ENCODE data around the gene SWI5.
A peak's percentile ranks its signal among the peaks of the same experiment; 100 is the strongest.

Gene SWI5

GRCh38 chr9:128254362-128254761 is 21.7 kb upstream of the SWI5 start:
- Histone ChIP-seq H3K36me3 (ENCODE audit: insufficient read depth, low read length) (peaks cover 17% of the 10 kb centered on the region; the same call in 1 of the 2 replicates), H3K27ac (ENCODE audit: low read depth, low read length, poor library complexity, severe bottlenecking) (no peak overlapping the region), H3K9ac (ENCODE audit: low read length) (no peak overlapping the region), H3K4me3 (ENCODE audit: low read depth, low read length, poor library complexity, severe bottlenecking) (no peak overlapping the region), H3K4me1 (ENCODE audit: insufficient read depth, low read length, severe bottlenecking) (peaks cover 25% of the 10 kb centered on the region), H3K9me2 (ENCODE audit: low read depth, low read length) (no peaks in the 10 kb centered on the region), H3K4me2 (ENCODE audit: low read length) (no peak overlapping the region), H3K79me2 (ENCODE audit: insufficient read depth, low read length) (no peaks in the 10 kb centered on the region), H3F3A (ENCODE audit: insufficient read depth, low read length) (no peaks in the 10 kb centered on the region), H2AFZ (ENCODE audit: low read length) (no peak overlapping the region), H3K9me3 (ENCODE audit: low read length) (no peaks in the 10 kb centered on the region), H4K20me1 (ENCODE audit: insufficient read depth, low read length) (no peaks in the 10 kb centered on the region), H3K27me3 (ENCODE audit: insufficient read depth, low read length) (peaks cover 19% of the 10 kb centered on the region)
- no peak for TF ChIP-seq CTCF (IDR thresholded peaks at IDR 0.05; ENCODE audit: low read length)
- TF ChIP-seq EZH2 (IDR thresholded peaks at IDR 0.05; ENCODE audit: borderline replicate concordance, low read length) = no peak

DNA sequence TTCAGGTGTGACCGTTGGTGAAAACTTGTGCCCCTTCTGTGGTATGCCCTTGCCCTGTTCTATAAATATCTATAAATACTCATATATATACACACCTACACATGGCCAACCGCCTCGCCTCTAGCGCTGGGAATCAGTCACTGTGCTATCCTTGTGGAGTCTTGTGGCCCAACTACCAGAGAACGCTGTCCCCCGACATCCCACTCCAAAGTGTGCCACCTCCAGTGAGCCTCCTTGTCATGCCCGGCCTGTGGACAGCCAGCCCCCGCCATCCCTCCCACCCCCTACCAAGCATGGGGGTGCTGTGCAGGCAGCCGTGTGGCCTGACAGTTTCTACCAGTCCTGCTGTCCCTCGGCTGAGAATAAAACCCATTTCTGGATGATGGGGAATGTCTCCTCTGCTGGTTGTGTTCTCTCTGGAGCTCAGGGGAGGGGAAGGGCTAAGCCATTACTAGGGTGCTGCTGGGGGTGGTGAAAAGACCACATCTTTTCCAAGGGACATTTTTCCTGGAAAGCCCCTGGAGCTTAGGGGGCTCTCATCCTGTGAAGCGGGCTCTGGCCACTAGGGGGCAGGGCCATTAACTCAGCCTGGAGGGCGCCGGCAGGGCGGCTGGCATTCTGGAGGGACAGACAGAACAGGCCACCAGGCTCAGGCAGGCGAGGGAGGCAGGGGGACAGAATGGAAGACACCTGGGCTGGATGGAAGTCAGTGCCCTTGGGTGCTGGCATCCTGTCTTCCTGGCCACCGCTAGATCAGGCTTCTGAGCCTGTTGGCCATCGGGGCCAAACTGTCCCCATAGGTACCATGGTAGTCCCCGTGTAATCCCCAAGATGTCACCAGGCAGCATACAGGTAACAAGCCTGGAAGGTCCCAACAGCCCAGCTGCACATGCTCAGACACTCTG is 21.0 kb upstream of the SWI5 start:
- Histone ChIP-seq H3K36me3 (ENCODE audit: insufficient read depth, low read length) (peaks cover 17% of the 10 kb centered on the region; the same call in 1 of the 2 replicates), H3K27ac (ENCODE audit: low read depth, low read length, poor library complexity, severe bottlenecking) (no peak overlapping the region), H3K9me3 (ENCODE audit: low read length) (no peaks in the 10 kb centered on the region), H3K4me1 (ENCODE audit: insufficient read depth, low read length, severe bottlenecking) (peaks cover 20% of the 10 kb centered on the region), H3K27me3 (ENCODE audit: insufficient read depth, low read length) (peaks cover 19% of the 10 kb centered on the region), H3K79me2 (ENCODE audit: insufficient read depth, low read length) (no peaks in the 10 kb centered on the region), H3K4me3 (ENCODE audit: low read depth, low read length, poor library complexity, severe bottlenecking) (no peak overlapping the region), H3K9ac (ENCODE audit: low read length) (no peak overlapping the region), H2AFZ (ENCODE audit: low read length) (no peak overlapping the region), H4K20me1 (ENCODE audit: insufficient read depth, low read length) (no peaks in the 10 kb centered on the region), H3F3A (ENCODE audit: insufficient read depth, low read length) (no peaks in the 10 kb centered on the region), H3K9me2 (ENCODE audit: low read depth, low read length) (no peaks in the 10 kb centered on the region), H3K4me2 (ENCODE audit: low read length) (no peak overlapping the region)
- TF ChIP-seq CTCF (IDR thresholded peaks at IDR 0.05; ENCODE audit: low read length) (peak; percentile 90), EZH2 (IDR thresholded peaks at IDR 0.05; ENCODE audit: borderline replicate concordance, low read length) (no peak)

DNA sequence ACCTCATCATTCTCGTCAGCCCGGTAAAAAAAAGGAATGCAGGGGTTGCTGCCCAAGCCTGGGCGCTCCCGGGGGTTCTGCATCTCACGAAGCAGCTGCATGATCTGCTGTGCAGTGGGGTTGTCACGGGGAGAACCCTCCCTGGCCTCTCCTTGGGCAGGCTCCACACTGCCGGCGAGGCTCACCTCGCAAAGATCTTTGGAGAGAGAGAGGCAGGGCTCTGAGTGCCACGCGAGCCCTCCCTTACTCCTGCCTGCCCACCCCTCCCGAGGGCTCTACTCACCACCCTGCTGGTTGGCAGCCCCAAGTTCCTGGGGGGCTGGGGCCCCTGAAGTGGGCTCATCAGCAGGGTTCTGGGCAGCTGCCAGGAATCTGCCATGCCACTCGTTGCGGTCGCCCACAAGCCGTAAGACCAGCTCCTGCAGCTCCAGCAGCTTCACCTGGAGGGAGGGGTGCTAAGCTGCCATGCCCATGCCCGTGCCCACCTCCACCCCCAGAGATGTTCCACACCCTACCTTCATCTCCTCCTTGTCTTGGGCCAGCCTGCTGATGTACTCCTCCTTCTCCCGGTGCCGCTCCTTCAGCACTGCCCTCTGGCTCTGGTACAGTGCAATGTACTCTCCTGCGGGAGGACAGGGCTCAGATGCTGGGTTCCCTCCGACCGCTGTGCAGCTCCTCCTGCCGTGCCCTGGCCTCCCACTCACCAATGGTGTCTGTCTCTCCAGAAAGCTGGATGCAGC is 18.8 kb upstream of the SWI5 start:
- Histone ChIP-seq H3K27ac (ENCODE audit: low read depth, low read length, poor library complexity, severe bottlenecking) (no peak overlapping the region), H3K4me3 (ENCODE audit: low read depth, low read length, poor library complexity, severe bottlenecking) (no peak overlapping the region), H3K36me3 (ENCODE audit: insufficient read depth, low read length) (peaks cover 23% of the 10 kb centered on the region; the same call in 1 of the 2 replicates), H3K9ac (ENCODE audit: low read length) (no peak overlapping the region), H3K9me3 (ENCODE audit: low read length) (no peaks in the 10 kb centered on the region), H3F3A (ENCODE audit: insufficient read depth, low read length) (no peaks in the 10 kb centered on the region), H3K9me2 (ENCODE audit: low read depth, low read length) (no peaks in the 10 kb centered on the region), H3K27me3 (ENCODE audit: insufficient read depth, low read length) (peaks cover 5% of the 10 kb centered on the region; the same call in 1 of the 2 replicates), H3K4me2 (ENCODE audit: low read length) (no peak overlapping the region), H2AFZ (ENCODE audit: low read length) (no peak overlapping the region), H3K4me1 (ENCODE audit: insufficient read depth, low read length, severe bottlenecking) (peaks cover 9% of the 10 kb centered on the region), H3K79me2 (ENCODE audit: insufficient read depth, low read length) (no peaks in the 10 kb centered on the region), H4K20me1 (ENCODE audit: insufficient read depth, low read length) (no peaks in the 10 kb centered on the region)
- TF ChIP-seq EZH2 (IDR thresholded peaks at IDR 0.05; ENCODE audit: borderline replicate concordance, low read length) = no peak
- TF ChIP-seq CTCF (IDR thresholded peaks at IDR 0.05; ENCODE audit: low read length) = no peak
